HG03342 (cell line): ENCODE measurements around the gene SULT1C3.

ENCODE experiments used
- ATAC-seq: cut with Tn5 transposase; IDR thresholded peaks from one replicate; pipeline ENCODE4 v1.9.1; 2021; ENCODE audit warnings: mild to moderate bottlenecking, moderate library complexity; ENCODE audit not compliant: unreplicated experiment

SULT1C3 gene

DNA sequence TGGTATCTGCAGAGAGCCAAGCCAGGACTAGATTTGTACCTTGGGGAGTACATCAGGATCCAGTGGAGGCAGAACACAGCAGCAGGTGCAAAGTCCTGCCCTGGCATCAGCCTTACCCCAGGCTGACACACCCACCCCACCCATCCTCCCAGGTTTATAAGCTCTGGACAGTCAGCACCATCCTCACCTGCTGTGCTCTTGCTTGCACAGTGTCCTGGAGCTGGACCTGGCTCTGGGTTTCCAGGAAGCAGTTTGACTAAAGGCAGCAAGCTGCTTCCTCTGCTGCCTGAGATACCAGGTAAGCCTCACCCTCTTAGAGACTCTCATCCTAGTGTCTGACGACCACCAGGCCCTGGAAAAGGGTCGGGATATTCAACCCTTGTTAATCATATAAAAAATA lies at the start of gene SULT1C3:
Gene SULT1C3 (plus strand): TSS at position 183 of the 400 bp plus-strand sequence. CDS start 7,227 bp downstream, outside the sequence.
- ATAC-seq = no peak

DNA sequence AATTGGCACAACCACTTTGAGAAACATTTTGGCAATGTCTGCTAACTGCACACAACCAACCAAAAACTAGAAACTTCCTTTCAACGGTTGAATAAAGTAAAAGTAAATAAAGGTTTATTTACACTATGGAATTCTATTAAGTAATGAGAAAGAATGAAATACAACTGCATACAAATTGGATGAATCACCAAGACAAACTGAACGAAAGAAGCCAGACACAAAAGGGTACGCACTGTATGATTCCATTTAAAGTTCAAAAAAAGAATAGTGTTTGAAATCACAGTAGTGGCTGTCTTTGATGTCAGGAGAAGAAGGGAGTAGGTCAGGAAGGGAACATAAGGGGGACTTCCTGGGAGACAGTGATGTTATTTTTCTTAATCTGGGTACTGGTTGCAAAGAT lies 46.5 kb upstream of the SULT1C3 start:
- ATAC-seq = no peak

DNA sequence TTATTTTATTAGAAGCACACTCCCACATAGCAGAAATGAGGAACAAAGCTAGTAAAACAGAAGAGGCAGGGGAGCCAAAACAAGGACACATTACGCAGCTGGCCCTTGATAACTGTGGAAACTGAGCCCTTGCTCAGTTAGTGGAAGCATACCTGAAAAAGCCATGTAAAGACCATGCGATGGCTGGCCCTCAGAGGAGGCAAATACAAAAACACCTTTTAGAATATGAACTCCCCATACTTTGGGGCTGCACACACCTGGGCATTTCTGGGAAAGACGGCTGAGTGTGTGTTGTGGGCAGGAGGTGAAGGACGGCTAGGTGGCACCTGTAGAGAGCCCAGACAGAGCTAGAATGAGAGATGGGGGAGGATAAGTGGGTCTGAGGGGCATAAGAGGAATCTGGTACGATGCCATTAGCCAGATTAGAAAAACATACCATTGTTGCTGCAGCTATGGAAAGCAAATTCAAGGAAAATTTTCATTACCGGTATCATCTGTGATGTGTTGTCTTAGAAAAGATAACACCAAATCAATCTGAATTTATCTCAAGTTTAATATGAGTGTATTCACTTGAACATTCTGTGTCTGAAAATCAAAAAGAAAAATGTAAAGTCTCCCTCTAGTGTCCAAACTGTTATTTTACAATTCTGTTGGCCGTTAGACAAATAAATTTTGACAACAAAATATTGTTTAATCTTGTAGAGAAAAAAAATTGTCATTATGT lies 45.2 kb upstream of the SULT1C3 start:
- ATAC-seq = no peak

DNA sequence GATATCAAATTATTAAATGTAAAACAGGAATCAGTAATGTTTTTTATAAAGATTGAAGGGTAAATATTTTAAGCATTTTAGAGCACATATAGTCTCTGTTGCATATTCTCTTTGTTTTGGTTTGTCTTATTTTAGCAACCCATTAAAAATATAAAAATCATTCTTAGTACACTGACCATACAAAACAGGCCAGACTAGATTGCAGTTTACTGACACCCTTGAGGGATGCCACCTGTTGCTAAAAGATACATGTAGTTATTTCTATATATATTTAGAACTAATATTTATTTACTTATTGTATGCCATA lies 44.7 kb upstream of the SULT1C3 start:
- no peak for ATAC-seq

DNA sequence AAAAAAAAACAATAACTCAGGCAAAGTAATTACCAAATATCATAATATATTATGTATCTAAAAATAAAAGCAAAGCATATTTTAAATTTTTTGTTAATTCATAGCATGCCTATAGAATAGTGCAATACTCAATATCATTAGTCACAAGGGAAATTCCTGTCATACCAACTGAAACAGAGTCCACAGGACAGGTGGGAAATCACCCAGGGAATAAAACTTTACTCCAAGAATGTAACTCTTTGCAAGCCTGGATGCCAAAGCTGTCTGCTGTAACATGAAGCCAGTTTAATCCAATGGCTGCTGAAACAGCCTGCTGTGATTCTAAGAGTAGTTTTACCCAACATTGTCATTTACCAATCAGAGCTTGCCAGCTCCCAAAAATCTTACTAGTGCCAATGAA lies 40.0 kb upstream of the SULT1C3 start:
- no peak for ATAC-seq

DNA sequence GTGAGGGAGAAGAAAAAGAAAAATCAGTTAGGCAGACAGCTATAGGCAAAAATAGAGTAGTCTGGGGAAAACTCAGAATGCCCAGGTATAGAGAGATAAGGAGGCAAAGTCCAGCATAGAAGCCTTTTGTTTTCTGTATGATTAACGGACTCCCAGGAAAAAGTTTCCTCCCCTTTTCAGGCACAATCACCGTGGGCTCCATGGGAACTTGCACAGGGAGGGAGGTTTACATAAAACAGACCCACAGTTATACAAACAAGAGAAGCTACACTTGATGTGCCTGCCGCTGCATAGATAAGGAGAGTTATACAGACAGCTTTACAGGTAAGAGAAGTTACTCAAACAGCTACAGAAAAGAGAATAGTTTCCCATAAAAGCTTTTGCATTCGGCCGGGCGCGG lies 39.2 kb upstream of the SULT1C3 start:
- ATAC-seq = no peak

DNA sequence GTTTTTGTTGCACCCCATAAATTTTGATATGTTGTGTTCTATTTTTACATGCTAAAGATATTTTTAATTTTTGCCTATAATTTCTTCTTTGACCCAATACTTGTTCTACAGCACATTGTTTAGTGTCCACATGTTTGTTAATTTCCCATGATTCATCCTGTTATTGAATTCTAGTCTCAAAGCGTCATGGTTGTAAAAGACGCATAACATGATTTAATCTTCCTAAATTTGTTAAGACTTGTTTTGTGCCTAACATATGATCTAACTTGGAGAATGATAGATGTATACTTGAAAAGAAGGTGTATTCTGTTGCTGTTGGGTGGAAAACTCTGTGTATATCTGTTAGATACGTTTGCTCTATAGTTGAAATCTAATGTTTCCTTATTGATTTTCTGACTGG lies 27.1 kb upstream of the SULT1C3 start:
- no peak for ATAC-seq

DNA sequence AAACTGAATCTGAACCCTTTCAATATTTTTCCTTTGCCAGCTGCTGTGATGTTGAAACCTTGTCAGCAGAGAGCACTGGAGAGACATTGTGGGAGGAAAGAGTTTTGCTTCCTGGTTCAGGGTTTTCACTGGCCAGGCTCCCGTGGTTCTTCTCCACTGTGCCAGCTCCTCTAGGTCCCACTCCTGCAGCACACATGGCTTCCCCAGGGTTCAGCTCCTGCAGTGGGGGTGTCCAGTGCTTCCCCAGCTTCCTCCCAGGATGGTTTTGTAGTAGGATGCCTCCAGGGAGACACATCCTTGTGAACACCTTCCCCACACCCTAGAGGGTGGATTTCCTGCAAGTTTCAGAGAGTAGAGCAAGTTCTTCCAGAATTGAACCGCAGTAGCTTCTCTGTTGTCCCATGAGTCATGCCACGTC lies 24.0 kb upstream of the SULT1C3 start:
- no peak for ATAC-seq

DNA sequence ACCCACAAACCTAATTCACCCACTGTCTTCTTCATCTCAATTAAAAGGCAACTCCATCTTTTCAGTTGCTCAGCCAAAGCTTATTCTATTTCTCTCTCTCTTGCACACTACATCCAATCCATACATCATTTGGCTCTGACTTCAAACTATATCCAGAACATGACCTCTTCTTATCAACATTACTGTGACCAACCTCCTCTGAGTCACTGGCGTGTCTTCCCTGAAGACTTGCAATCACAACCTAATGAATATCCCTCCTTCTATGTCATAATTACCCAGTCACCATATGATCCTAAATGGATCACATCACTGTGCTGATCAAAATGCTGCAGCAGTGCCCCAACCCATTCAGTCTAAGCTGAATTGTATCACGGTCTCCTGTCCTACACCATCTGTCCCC lies 22.6 kb upstream of the SULT1C3 start:
- no peak for ATAC-seq

DNA sequence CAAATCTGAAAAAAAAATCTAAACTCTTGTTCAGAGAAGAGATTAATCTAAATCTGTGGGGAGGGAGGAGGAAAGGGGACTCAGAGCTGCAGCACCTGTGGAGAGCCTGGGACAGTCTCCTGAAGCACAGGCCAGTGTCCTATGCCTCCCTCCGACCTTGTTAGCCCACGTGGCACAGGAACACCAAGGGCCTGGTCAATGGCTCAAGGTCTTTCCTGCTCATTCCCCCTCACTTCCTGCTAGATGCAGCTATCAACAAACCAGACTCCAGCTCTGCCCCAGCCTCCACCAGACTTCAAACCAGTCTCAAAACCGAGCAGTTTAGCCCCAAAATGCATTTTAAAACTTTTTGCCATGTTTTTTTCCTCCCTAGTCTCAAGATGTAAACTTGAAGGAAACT lies 20.1 kb upstream of the SULT1C3 start:
- ATAC-seq = no peak

DNA sequence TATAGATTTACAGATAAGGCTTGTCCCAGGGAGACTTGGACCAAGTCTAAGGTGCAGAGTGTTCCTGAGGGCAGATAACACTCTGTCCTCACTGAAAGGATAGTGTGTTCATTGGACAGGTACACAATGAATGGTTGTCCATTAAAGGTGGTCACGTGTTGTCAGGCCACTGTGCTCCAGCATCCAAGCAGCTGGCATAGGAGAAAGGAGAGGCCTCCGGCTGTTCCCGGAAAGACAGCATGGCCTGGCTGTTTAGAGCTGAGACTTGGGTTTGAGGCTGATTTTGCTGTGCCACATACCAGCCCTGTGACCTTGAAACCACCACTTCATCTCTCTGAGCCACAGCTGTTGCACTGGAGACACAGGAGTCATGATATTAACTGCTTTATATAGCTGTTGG lies 19.6 kb upstream of the SULT1C3 start:
- no peak for ATAC-seq

DNA sequence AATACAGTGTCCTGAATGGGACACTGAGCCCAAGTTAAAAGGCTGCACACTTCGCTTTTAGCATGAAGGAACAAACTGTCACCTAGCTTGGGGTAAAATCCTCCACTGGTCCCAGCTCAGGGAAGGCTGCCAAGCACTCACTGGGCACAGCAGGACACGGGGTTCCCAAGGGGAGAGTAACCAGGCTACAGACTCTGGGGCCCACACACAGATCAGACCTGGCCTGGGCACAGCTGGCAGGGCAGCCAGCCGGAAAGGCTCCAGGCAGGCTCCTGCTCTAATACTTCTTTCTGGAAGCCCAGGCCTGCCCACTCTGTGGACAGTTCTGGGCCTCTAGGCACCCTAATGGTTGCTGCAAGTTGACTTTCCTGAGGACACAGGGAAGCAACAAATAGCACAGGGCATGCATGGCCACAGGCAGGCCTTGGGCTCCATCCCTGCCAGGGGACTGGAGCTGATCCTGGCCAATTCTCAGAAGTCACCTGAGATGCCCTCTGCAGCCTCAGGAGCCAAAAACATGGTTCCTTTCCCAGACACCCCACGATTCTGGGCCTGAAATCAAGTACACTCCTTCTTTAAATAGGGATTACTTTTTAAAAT lies 18.7 kb upstream of the SULT1C3 start:
- no peak for ATAC-seq

DNA sequence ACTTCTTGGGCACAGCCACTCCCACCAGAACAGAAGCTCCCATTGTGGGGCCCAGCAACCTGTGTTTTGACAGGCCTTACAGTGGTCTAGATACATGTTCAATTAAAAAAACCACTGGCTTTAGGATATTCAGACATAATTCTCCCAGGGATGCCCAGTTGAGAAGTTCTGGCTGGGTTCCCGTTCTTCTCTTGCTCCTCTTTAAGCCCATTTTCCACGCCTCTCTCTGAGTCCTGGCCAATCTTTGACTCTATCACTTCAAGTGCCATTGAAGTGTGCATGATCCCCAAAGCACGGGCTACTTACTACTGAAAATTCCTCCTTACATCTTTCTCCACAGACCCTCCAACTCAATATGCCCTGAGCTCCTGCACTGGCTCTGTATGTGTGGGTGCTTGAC lies 17.5 kb upstream of the SULT1C3 start:
- ATAC-seq = no peak

DNA sequence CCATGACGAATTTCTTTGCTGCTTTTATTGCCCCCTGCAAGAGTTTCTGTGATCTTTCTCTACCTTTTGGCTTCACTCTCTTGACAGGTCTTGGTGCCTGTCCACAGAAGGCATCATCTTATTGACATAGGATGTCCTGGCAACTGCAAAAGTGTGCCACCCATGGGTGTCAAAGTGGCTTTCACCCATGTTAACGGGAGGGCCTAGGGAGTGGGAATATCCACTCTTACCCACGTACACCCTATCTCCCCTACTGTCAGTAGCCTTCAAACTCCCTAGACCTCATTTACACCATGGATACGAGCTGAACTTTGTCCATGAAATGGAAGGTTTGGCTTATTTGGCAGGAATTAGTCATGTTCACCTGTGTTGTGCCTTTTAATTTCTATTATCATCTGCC lies 16.2 kb upstream of the SULT1C3 start:
- no peak for ATAC-seq

DNA sequence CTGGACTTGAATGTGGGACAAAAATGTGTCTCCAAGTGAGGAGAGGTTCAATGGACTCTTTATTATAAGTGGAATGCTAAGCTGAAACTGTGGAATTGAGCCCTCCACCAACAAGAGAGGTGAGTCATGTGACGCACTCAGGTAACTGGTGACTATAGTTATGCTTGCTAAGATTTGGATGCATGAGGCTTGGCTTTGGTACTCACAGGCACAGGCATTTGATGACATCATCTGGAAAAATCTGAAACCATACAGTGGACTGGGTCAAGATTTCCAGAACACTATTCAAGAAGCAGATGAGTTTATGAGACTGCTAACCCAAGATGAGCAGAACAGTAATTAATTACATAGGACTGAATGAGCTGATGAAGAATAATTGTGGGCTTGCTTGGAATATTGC lies 15.7 kb upstream of the SULT1C3 start:
- no peak for ATAC-seq

DNA sequence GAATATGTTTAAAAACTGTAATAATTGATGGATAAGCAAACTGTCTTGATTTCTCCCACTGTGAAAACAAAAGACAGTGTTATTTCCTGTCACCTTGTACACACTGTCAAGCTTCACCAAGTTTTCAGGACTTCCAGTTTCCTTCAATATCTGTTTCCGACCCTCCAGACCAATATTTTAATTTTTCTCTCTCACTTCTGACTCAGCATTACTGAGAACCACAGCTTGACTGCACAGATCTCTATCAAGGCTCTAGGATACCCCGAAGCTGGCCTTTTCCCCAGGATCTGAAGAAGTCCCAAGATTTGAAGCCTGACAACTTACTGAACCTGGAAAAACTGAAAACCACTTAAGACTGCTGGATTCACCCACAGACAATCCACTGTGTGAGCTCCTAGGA lies 13.2 kb upstream of the SULT1C3 start:
- ATAC-seq = no peak

DNA sequence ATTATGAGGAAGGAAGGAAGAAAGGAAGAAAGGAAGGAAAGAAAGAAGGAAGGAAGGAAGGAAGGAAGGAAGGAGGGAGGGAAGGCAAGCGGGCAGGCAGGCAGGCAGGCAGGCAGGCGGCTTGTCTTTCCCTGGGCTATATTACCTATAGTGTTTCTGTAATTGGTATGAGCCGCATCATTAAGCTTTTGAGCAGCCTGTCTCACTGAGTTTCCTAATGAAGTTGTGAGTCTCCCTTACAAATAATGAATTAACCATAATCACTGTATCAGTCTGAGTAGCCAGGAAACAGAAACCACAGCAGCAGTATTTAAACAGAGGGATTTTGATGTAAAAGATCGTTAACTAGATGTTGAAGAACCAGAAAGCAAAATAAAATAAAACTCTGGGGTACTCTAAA lies 11.8 kb upstream of the SULT1C3 start:
- no peak for ATAC-seq

DNA sequence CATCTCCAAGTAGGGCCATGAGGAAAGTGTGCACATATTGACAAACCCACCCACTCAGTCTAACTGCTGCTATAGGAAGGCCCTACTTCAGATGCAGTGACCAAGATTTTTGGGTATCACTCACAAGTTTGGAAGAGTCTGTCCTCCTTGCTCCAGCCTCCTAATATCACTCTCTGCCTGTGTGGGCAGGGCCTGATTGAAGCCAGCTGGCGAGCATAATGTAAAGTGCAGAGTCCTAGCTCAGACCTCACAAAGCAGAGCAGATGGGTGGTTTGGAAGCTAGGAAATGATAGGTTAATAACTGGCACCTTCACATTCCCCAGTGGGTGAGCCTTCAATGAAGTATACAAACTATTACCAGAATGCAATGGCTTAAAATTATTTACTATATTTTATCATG lies 11.2 kb upstream of the SULT1C3 start:
- no peak for ATAC-seq

DNA sequence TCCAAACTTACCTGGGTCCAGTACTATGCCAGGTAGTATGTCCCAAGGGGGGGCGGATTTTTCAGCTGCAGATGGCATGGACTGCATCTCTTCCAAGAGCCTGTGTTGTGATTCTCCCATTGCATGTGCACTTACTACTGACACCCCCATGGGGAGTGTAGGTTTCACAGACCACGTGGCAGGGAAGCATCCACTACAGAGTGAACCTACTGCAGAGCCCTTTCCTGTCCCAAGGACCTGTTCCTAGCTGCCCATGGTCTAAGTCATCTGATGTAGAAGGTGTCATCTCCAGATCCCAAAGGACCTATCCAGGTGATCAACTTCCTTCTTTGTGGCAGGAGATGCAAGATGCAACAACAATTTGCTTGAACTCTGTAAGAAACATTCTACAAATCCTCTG lies 9.9 kb upstream of the SULT1C3 start:
- ATAC-seq = no peak

DNA sequence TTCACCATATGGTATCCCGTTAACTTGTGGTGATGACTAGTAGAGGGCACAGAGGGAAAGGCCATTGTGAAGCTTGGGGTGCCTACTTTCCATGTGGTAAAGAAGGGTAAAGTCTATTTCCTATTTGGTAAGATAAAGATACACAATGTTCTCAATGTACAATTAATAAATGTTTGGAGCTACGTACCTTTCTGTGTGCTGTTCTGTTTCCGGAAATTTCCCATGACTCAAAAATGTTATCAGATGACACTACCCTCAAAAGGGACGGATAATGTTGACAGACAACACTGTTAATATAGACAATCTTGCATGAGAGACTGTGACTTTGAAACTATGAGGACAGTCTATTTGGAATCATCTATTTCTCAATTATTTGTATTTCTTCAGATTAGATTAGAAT lies 4.2 kb upstream of the SULT1C3 start:
- no peak for ATAC-seq

DNA sequence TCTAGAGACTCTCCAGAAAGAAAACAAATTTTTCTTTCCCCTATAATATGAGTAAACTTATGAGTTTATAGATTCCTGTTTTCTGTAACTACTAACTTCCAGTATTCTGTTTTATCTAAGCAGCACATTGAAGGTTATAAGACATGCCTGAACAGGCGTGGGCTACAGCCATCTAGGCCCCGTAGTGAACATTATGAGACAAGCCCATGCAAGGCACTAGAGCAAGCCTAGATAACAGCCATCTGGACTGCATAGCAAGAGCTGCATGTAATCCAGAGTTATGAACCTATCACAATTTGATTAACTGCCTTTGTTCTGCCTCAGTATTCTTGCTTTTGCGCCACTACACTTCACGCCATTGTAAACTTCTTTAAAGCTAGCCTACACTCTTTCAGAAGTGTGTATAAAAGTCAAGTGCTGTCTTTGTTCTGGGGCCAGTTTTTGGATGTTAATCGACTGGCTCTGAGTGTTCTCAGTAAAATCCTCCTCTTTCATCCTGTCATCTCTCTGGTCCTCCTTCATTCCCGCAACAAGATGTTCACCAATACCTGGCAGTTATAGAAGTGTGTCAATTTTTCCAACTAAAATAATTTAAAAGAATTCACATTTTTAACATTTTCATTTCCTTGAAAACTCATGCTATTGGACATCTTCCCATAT lies 3.0 kb upstream of the SULT1C3 start:
- ATAC-seq = no peak

DNA sequence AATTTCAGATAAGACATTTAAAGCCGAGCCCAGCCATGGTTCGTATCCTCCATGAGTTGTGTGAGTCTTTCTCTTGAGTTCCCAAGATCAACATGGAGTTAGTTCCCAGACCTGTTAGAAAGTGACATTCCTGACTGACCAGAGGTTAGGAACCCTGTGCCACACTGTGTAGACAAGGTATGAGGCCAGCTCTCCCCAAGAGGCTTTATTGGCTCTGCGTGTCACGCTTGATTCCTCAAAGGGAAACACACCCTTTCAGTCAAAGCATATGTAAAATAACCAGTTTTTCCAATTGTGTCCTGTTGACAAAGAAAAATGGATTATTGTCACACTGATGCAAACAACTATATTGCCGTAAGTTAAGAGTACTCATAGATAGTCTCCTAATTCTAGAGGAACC lies 1.2 kb downstream of the SULT1C3 start:
- ATAC-seq = no peak

DNA sequence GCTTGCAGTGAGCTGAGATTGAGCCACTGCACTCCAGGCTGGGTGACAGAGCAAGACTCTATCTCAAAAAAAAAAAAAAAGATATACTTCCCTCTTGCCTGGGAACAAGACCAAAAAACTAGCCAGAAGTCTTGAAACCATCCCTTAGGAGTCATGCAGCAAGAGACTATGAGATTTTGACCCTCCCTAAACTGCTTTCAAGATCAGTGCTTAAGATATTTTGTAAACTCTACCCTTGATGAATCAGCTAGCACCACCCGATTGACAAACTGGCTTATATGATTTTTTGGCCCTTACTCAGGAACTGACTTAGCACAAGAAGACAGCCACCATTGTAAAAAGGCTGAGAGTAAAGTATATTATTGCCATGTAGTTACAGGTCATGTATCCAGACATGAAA lies 3.8 kb downstream of the SULT1C3 start:
- no peak for ATAC-seq
